ENCODE data around the gene KCNJ6.

Gene KCNJ6

DNA sequence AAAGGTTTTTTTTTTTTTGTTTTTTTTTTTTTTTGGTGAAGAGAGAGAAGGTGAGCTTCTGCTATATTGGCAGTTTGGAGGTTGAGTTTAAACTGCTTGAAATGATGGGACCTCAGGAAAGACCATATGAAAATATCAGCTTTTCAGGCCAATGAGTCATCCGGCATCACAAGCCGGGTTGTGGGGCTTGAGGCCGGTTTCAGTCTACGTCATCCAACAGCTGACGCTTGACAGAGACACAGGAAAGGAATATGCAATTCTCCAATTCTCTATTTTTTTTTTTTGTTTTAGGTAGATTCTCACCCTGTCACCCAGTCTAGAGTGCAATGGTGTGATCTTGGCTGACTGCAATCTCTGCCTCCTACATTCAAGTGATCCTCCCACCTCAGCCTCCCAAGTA lies 52.4 kb downstream of the KCNJ6 start:
- no peak for DNase-seq

- DNase-seq: no peak
Measured at GRCh38 chr21:37862536-37862935, 53.7 kb downstream of the KCNJ6 start.

DNA sequence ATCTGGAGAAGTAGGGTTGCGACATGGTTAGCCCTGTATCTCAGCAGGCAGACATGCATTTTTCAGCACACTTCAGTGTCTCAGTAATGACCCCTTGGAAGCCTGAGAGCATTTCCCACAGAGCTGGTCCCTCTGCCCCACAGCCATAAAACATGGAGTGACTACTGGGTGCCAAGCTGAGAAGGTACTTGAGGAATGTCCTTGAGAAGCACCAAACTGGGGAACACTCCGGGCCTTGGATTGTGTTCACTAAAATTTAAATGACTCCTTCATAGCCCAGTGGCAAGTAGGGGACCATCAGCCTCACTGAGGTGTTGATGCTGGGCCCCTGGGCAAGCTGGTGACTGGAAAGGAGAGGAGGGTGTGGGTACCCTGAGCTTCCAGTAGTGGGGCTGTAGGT lies 54.7 kb downstream of the KCNJ6 start:
- DNase-seq: no peak

DNA sequence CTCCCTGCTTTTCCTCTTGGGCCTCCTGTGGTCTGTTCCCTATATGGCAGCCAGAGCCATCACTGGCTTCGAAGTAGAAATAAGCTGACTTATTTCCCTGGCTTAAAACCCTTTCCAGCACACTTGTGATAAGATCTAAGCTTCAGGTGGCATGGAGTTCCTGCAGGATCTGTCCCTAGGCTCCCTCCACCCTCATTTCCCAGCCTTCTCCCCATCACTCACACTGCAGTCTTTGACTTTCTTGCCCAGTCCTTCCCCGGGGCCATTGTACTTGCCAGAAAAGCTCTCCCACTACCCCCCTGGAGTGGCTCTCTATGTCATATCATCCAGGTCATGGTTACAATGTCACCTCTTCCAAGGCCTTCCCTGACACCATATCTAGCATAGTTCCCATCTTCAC lies 55.8 kb downstream of the KCNJ6 start:
- DNase-seq: no peak

DNA sequence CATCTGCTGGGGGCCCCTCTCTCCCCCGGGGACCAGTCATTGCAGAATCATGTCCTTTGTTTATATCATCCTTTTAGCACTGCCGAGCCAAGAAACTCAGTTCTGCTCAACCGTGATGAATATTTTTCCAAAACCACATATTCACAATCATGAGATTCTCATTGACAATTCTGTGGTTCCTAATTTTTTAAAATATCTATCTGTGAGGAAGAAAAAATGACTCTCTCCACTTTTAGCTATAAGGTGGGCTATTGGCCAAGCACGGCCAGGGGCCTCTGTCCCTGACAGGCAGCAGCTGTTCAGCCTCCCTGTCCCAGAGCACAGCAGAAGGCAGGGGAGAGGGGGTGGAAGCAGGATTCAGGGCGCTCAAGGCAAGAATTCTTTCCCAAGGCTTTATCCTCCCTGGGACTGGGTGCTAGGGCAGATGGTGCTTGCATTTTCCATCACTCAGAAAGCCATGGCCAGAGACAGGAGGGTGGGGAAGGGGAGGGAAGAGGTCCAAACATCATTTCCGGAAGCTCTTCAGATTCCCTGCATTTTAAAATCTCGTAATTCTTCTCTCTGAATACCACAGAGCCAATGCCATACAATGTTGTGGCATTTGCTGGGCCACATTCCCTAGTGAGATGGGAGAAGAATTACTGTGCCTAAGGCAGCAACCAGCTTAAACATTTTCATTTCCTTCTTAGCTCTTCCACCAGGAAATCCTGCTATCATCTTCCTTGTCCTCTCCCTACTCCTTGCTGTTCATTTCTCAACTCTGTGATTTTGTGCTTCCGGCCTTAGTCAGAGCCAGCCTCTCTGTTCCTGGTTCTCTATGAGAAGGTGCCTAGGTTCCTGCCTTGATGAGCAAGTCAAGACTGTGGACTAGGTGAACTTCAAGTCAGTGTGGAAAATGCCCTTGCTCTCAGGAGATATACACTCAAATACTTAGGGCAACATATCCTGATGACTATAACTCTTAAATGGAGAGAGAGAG lies 60.3 kb downstream of the KCNJ6 start:
- no peak for DNase-seq

DNA sequence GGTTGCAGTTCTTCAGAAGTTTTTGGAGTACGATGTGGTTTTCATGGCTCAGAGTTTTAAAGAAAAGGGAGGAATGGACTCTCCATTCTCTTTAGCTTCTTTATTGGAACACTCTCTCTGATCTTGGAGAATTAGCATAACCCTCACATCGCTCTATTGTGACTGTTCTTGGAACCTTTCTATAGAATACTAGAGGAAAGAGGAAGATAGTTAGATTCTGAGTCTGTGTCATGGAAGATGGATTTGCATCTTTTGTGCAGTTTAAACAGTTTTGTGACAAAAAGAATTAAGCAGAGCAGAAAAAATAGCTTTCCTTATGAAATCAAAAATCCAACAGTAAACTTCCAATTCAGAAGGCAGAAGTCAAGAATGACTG lies 61.0 kb downstream of the KCNJ6 start:
- DNase-seq: no peak

DNA sequence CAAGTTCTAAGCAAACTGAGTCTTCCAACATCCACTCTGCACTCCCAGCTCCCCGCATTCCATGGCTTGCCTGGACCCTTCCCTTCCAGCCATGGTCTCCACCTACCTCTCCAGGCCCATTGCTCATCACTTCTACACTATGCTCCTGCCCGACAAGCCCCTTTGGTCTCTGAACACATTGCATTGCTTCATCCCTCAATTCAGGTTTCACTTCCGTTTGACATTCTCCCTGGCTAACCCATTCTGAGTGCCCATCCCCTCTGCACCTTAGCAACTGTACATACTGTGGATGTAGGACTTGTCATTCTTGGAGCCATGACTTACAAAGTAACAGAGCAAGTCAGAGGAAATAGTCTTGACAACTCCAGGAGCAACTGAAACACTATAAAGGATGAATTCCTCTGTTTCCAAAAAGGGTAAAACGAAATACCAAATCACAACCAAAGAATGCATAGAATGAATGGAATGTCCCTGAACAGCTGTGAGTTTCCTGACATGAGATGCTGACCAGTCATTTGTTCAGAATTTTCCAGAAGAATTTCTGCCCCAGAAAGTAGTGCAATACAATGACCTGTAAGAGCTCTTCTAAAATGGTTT lies 66.7 kb downstream of the KCNJ6 start:
- DNase-seq: no peak

DNA sequence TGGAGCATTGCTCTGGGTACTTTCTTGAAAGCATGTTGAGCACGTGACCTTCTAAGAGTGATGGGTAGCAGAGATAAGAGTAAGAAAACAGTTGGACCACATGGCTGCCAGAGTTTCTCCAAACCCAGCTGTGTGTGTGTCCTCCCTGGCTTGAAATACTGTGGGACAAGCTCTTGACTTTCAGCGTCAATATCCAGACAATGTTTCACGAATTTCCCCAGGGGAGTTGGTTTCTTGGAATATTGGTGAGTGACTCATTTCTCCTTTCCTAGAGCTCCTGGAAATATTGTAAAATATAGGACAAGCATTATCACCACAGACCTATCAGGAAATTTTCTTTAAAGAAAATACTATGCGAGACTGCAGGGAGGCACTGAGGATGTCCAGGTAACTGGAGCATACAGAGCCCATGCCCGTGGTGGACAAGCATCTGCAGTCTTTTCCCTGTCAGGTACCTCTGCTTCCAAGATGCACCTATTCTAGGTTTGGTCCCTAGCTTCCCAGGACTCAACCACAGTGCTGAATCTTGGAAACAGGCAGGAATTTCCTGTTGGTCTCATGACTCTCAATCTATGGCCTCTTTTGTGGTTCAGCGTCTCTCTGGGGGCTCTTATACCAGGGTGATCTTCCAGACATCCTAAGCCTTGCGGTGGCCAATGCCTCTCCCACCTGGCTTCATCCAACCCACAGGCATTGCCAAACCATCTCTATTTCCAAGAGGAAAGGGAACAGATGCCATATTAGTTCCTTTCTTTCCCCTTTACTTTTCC lies 67.4 kb downstream of the KCNJ6 start:
- no peak for DNase-seq

DNA sequence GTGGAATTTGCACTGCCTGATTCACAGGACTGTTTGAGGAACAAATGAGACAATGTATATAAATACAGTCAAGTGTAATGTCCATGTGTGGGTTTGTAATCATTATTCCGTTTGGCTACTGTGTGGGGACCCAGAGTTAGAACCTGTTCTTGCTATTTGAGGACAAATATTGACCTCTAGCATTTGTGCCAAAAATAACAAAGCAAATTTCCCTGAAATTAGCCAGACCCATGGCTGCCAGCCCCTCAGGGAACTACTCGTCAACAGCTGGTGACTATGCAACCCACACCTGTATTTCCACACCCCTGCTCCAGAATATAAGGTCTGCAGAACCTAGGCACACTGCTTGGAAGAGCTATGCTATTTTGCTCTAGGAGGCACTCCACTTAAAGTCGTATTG lies 70.7 kb downstream of the KCNJ6 start:
- no peak for DNase-seq

- no peak for DNase-seq
Measured at GRCh38 chr21:37843191-37843590, 73.1 kb downstream of the KCNJ6 start.

DNA sequence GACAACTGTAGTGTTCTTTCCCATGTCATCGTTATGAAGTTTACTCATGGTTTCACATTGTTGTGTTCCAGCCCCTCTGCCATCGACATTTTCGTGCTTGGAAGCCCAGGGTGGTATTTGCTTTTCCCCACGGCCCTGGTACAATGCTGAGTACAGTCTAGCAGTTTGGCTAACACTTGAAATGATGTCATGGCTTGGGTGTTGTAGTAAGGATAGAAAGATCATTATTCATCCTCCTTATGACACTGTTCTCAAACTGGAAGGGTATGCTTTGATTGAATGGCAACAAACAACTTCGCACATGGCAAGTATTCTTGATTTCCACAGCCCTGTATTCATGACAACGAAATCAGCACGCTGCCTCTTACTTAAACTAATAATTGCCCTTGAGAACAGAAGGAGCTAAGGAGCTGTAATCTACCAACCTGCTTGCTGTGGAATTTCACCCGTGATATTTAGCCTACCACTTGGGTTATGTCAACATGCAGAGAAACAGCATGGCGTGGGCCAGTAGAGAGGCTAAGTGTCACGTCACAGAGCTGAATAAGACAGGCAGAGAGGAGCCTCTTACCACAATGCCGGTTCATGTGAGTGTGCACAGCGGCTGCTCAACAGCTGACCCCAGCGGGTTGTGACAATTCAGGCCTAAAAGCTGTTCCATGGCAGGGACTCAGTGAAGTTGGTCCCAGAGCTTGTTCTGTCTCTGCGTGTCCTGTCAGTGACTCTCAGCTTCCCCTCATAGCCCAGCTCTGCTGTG lies 73.9 kb downstream of the KCNJ6 start:
- DNase-seq: no peak

- no peak for DNase-seq
Measured at GRCh38 chr21:37837381-37837780, 78.9 kb downstream of the KCNJ6 start.

- no peak for DNase-seq
Measured at GRCh38 chr21:37835481-37835880, 80.8 kb downstream of the KCNJ6 start.

DNA sequence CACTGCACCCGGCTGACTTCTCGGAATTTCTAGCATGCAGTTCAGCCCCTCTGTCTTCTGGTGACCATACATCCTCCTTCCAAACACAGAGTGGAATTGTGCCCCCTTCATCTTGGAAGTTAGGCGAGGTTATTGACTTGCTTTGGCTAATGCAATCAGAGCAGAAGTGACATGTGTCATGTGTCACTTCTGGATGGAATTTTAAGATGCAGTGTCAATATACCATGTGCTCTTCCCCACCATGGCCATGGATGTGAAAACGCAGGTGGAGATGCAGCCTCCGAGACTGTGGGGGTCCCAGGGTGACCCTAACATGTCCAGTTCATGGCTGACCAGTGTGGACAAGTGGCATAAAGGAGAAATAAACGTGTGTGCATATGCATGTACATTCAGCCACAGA lies 83.0 kb downstream of the KCNJ6 start:
- no peak for DNase-seq

GRCh38 chr21:37829447-37829846 lies 86.8 kb downstream of the KCNJ6 start:
- DNase-seq: no peak

- DNase-seq: no peak
Measured at GRCh38 chr21:37828991-37829390, 87.3 kb downstream of the KCNJ6 start.

DNA sequence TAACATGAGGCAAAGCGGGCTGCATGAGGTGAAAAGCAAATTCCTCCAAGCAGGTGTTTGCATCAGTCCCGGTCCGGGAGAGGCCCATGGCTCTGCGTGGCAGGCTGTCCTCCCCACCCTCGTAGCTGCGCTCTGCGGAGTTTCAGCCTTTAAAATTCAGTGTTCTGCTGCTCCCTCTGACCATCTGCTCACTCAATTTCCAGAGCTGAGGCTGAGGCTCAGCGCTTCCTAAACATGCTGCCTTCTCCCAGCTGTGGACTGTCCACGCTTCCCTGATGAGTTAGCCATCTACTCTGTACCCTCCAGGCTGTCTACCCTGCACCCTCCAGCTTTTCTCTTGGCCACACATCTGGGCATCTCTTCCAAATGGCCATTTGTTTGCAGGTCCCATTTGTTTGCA lies 87.7 kb downstream of the KCNJ6 start:
- DNase-seq: no peak

- DNase-seq: no peak
Measured at GRCh38 chr21:37827913-37828312, 88.3 kb downstream of the KCNJ6 start.

DNA sequence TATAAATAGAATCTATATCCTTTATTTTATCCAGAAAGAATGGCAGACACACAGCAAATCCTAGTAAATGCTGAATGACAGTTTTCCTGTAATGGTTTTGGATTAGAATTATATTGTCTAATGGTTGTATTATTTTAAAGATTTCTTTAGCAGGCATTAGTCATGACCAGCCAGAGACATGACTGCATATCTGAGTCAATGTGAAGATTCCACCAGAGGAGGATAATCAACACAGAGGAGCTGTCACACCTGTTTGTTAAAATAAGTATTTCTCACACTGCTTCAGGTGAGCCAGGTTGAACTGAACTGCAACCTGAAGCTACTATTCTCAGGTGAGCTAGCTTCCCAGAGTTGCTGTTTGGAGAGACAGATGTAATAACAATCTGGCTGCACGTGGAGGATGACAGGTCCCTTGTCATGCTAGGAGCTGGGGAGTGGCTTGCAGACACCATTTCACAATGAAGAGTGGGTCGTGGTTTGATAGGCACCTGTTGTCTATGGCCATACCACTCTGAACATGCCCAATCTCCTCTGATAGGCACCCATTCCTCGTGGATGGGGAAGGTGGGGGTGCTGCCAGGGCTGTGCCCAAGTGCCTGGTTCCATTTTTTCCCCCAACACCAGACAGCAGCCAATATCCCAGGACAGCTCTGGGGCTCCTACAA lies 94.3 kb downstream of the KCNJ6 start:
- no peak for DNase-seq

GRCh38 chr21:37821092-37821491 lies 95.2 kb downstream of the KCNJ6 start:
- no peak for DNase-seq

GRCh38 chr21:37819372-37819771 lies 96.9 kb downstream of the KCNJ6 start:
- no peak for DNase-seq

DNA sequence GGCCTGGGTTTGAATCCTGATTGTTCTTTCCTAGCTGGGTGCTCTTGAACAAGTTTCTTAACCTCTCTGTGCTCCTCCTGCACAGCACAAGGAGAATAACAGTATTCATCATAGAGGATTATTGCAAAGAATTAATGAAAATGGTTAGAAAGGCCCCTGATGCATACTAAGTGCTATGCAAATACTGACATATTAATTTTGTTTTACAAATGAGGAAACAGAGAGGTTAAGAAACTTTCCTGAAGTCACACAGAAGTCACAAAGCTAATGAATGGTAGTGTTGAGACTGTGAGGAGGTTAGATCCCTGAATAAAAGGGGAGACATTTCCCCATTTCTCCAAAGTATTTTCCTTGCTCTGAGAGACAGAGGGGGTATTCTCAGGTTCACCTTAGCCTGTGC lies 99.0 kb downstream of the KCNJ6 start:
- DNase-seq: no peak

Data from KG1 (cell line).